ENCODE measurements around the gene CLPTM1. TPM values are rescaled to one million over a fixed set of nuclear protein-coding genes. Genes with fewer than 3 reads are reported as not detected.

CLPTM1 gene
- total and polyA plus RNA-seq, 8 donors: 67.1 to 118 (median 71.5) TPM

DNA sequence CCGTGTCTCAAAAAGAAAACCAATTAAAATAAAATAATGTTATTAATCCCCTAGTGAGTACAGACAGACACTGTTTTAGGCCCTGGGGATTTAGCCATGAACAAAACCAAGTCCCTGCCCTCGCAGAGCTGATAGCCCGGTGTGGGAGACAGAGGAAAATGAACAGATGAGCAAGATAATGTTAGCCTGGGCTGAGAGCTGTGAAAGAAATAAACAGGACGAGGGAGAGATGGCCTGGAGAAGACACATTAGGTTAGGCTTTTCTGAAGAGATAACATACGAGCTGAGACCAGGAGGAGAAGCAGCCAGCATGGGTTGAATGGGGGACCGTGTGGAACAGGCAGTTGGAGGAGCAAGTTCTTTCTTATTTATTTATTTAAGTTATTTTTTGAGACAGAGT lies 55.1 kb downstream of the CLPTM1 start:
- ATAC-seq: no peak
- H3K9me3 ChIP-seq: no peaks in the 10 kb centered on the region
- H3K27ac ChIP-seq: no peak overlapping the region
- H3K27me3 ChIP-seq: no peaks in the 10 kb centered on the region
- intact Hi-C loops (cut with DNase I): no loop called here
- no peaks in the 10 kb centered on the region for H3K4me1 ChIP-seq
- TF ChIP-seq, protein P1, sequence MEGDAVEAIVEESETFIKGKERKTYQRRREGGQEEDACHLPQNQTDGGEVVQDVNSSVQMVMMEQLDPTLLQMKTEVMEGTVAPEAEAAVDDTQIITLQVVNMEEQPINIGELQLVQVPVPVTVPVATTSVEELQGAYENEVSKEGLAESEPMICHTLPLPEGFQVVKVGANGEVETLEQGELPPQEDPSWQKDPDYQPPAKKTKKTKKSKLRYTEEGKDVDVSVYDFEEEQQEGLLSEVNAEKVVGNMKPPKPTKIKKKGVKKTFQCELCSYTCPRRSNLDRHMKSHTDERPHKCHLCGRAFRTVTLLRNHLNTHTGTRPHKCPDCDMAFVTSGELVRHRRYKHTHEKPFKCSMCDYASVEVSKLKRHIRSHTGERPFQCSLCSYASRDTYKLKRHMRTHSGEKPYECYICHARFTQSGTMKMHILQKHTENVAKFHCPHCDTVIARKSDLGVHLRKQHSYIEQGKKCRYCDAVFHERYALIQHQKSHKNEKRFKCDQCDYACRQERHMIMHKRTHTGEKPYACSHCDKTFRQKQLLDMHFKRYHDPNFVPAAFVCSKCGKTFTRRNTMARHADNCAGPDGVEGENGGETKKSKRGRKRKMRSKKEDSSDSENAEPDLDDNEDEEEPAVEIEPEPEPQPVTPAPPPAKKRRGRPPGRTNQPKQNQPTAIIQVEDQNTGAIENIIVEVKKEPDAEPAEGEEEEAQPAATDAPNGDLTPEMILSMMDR (IDR thresholded peaks at IDR 0.05): no peak
- DNase-seq: no peak
- H3K4me3 ChIP-seq: no peak overlapping the region
- H3K36me3 ChIP-seq: peaks cover 0 to 96% of the 10 kb centered on the region in 2 donors

DNA sequence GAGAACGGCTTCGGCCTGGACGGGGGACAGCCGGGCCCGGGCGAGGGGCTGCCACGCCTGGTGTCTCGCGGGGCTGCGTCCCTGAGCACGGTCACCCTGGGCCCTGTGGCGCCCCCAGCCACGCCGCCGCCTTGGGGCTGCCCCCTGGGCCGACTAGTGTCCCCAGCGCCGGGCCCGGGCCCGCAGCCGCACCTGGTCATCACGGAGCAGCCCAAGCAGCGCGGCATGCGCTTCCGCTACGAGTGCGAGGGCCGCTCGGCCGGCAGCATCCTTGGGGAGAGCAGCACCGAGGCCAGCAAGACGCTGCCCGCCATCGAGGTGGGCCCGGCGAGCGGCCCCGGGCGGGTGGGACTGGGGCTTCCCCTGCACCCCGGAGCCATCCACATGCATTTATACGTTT lies 56.8 kb downstream of the CLPTM1 start:
- H3K4me3 ChIP-seq: no peak overlapping the region
- H3K36me3 ChIP-seq: peaks cover 0 to 95% of the 10 kb centered on the region in 2 donors
- H3K27ac ChIP-seq: no peak overlapping the region
- intact Hi-C loops (cut with DNase I): no loop called here
- no peaks in the 10 kb centered on the region for H3K9me3 ChIP-seq
- H3K4me1 ChIP-seq: no peaks in the 10 kb centered on the region
- TF ChIP-seq, protein P1 (IDR thresholded peaks at IDR 0.05): no peak
- ATAC-seq (no peak), DNase-seq (no peak)
- no peaks in the 10 kb centered on the region for H3K27me3 ChIP-seq

DNA sequence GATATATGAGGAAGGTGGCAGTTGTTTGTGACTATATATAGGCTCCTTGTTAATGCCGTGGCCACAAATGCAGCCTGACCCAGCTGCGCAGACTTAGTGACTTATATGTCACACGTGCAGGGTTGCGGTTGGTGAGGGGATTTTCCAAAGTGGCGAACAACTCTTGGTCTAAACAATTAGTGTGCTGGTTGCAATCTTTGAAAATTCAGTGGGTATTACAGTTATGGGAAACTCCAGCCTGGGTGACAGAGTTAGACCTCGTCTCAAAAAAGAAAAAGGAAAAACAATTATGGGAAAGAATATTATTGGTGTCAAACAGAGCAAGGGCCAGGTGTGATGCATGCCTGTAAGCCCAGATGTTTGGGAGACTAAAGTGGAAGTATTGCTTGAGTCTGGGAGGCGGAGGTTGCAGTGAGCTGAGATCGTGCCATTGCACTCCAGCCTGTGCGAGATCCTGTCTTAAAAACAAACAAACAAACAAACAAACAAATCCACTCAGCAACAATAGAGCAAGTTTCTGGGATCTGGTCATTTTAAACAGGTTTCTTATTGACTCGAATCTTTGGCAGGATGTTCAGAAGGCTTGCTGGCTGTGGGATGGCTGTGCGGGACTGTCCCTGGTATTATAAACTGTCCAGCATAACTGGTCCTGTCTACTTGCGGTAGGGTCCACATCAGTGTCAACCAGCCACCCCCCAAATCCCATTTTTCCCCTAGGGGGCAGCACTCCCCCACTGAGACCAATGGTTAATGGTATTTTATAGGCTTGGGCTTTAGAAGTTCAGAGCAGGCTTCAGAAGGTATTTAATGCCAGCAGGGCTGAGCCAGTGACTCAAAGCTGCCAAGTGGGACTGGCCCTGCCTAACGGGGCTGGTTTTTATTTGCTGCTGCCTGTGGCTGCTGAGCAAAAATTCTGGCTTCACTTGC lies 61.5 kb downstream of the CLPTM1 start:
- peak; percentile 85 for ATAC-seq
- Histone ChIP-seq H3K27ac (no peak overlapping the region), H3K4me3 (no peak overlapping the region), H3K36me3 (peaks cover 0 to 73% of the 10 kb centered on the region in 2 donors), H3K9me3 (no peaks in the 10 kb centered on the region), H3K27me3 (no peaks in the 10 kb centered on the region), H3K4me1 (no peaks in the 10 kb centered on the region)
- DNase-seq: peak in 2 of 4 donors; percentile 27 to 48
- intact Hi-C loops (cut with DNase I): no loop called here
- TF ChIP-seq, protein P1 (IDR thresholded peaks at IDR 0.05): peak; percentile 34 to 48

DNA sequence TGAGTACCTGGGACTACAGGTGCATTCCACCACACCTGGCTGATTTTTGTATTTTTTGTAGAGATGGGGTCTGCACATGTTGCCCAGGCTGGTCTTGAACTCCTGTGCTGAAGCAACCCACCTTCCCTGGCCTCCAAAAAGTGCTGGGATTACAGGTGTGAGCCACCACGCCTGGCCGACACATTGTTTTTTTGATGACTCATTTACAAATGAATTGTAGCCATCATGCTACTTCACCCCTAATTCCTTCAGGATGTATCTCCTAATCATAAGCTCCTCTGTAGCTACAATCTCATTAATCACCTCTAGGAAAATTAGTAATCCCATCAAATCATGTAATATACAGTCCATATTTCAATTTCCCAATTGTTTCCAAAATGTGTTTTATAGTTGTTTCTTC lies 64.0 kb downstream of the CLPTM1 start:
- no peak overlapping the region for H3K4me3 ChIP-seq
- peaks cover 0 to 64% of the 10 kb centered on the region in 2 donors for H3K36me3 ChIP-seq
- ATAC-seq: no peak
- DNase-seq: no peak
- TF ChIP-seq, protein P1 (IDR thresholded peaks at IDR 0.05): no peak
- no peak overlapping the region for H3K27ac ChIP-seq
- H3K4me1 ChIP-seq: no peaks in the 10 kb centered on the region
- H3K9me3 ChIP-seq: no peaks in the 10 kb centered on the region
- intact Hi-C loops (cut with DNase I): no loop called here
- no peaks in the 10 kb centered on the region for H3K27me3 ChIP-seq

DNA sequence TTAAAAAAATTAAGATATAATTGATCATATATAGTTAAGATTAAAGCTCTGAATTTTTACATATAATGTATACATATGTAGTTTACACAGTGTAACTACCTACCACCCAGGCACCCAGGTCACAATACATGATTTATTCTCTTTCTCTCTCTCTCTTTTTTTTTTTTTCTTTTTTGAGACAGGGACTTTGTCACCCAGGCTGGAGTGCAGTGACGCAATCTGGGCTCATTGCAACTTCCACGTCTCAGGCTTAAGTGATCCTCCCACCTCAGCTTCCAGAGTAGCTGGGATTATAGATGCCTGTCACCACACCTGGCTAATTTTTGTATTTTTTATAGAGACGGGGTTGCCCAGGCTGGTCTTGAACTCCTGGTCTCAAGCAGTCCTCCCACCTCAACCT lies 64.9 kb downstream of the CLPTM1 start:
- ATAC-seq (no peak), DNase-seq (no peak)
- H3K9me3 ChIP-seq: no peaks in the 10 kb centered on the region
- intact Hi-C loops (cut with DNase I): no loop called here
- no peak overlapping the region for H3K4me3 ChIP-seq
- H3K4me1 ChIP-seq: no peaks in the 10 kb centered on the region
- peaks cover 0 to 60% of the 10 kb centered on the region in 2 donors for H3K36me3 ChIP-seq
- no peak overlapping the region for H3K27ac ChIP-seq
- H3K27me3 ChIP-seq: no peaks in the 10 kb centered on the region
- TF ChIP-seq, protein P1 (IDR thresholded peaks at IDR 0.05): no peak

Data from left lung (tissue), 10 donors.